ENCODE measurements around the gene ZNF83.

DNA sequence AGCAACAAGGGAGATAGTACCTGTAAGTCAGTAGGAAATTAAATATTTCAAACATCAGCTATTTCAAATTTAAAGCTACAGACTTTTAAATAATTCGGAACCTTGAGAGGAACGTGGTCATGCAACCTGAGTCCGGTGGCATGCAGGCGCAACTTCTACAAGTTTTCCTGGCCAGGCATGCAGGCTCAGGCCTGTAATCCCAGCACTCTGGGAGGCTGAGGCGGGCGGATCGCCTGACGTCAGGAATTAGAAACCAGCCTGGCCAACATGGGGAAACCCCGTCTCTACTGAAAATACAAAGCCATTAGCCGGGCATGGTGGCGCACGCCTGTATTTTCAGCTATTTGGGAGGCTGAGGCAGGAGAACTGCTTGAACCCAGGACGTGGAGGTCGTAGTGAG is 70.2 kb downstream of the ZNF83 start:
- TF ChIP-seq CTCF (conservative IDR thresholded peaks at IDR 0.05; ENCODE audit: low read depth, low read length) (no peak), EZH2 (IDR thresholded peaks at IDR 0.05; ENCODE audit: low read length, unreplicated experiment) (no peak)

Measured in PC-3 (cell line).